ENCODE results near the gene F2. TPM values are rescaled to one million over a fixed set of nuclear protein-coding genes. Genes with fewer than 3 reads are reported as not detected.

Gene F2
- total RNA-seq, 2 donors from 2014 or later, result 0.17 TPM; not detected in 1

DNA sequence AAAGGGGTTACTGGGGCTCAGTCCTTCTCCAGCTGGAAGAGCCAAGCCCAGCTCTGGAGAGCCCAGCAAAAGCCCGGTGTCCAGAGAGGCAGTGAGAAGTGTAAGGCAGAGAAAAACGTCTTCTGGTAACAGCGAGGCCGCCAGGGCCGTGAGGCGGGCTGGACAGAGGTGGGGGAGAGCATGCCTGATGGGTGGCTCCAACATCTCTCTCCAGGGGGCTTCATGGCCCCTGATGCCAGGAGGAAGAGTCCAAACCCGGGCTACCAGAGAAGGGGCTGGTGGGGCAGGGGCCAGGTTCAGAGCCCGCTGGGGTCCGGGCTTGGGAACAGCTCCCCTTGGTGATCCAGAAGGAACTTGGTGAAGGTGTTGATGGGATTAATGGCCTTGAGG is 40.3 kb upstream of the F2 start:
- Mint-ChIP-seq H3K4me3 (no peak overlapping the region), H3K4me1 (ENCODE audit: low read depth in 2 of 2) (peaks cover 10 to 22% of the 10 kb centered on the region in 2 donors), H3K27ac (no peak overlapping the region), H3K36me3 (no peaks in the 10 kb centered on the region), H3K9me3 (no peaks in the 10 kb centered on the region), H3K27me3 (no peaks in the 10 kb centered on the region)
- ATAC-seq (no peak), DNase-seq (ENCODE audit: low spot score) (no peak)

DNA sequence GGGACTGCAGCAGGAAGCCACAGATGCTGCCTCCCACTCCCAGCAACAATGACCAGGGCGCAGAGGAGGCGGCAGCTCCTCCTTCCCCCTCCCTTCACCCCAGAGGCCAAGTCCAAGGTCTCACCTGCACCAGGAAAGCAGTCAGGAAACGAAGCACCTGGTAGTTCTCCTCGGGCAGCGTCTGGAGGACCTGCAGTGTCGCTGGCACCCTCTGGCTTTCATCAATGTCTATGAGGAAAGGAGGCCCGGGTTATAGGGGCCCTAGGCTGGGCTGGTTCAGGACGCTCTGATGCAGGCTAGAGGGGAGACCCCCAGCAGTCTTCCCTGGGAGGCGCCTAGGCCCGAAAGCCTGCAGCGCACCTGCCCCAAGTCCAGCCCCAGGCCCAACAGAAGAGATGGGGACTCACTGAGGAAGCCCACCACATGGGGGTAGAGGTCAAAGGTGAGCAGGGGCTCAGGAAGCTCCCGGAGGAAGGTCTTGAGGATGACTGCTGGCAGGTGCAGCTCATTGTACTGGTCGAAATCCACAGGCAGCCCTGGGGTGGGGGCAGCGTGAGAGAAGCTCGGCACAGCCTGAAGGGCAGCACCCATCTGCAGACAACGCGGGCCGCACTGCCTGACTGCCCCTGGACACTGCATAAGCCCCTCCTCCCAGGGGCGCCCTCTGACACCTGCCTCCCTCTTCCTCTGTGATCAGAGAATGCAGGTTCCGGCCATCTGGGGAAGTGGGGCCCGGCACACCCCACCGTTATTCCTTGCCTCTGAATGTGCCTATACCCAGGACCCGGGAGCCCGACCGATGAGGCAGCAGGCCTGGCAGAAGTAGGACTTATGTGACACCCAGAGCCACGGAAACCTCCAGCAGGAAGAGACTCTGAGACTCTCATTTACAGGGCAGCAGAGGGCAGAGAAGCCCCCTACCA is 39.5 kb upstream of the F2 start:
- Mint-ChIP-seq H3K36me3 (no peaks in the 10 kb centered on the region), H3K4me1 (ENCODE audit: low read depth in 2 of 2) (peaks cover 10 to 21% of the 10 kb centered on the region in 2 donors), H3K4me3 (no peak overlapping the region), H3K27me3 (no peaks in the 10 kb centered on the region), H3K27ac (no peak overlapping the region), H3K9me3 (no peaks in the 10 kb centered on the region)
- ATAC-seq, result no peak
- no peak for DNase-seq (ENCODE audit: low spot score)

DNA sequence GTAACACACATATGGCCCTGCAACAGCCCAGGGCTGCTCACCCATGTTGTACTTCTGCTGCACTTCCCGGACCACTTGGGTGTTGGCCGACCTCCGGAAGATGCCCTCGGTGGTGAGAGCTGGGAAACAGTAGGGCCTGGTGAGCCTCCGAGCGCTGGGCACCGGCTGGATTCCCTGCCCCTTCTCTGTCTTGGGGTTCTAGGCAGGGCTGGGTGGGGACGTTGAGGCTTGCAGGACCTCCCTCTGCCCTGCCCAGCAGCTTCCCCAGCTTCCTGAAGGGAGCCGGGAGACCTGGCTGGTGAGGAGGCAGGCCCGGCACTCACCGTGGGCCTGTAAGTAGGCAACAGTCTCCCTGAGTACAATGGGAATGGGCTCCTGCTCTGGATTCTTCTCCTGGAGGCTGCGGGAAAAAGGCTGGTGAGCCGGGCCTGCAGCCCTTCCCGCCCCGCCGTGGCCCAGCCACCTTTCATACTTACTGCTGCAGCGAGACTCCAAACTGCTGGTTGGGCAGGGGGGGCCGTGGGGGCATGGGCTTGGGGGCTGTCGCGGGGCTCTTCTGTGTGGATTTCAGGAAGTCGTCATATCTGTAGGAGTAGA is 38.8 kb upstream of the F2 start:
- ATAC-seq, result no peak
- no peak overlapping the region for H3K4me3 Mint-ChIP-seq
- H3K27me3 Mint-ChIP-seq, result no peaks in the 10 kb centered on the region

DNA sequence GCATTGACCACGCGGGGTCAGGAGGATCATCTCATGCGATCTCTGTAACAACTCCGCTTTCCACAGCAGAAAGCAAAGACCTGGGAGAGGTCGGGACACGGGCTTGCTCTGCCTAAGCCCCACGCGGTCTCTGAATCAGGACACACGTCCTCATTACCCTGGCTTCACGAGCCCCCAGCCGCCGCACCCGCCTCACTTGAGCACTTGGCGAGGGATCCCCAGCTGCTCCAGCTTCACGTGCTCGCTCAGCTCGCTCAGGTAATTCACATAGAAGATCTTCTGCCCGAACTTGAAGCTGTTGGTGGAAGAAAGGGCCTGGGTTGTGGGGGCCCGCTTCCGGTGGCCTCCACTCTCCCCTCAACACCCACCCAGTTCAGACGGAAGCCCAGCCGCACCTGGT is 38.2 kb upstream of the F2 start:
- Mint-ChIP-seq H3K9me3 (no peaks in the 10 kb centered on the region), H3K27me3 (no peaks in the 10 kb centered on the region), H3K36me3 (no peaks in the 10 kb centered on the region), H3K4me1 (ENCODE audit: low read depth in 2 of 2) (peaks cover 5 to 13% of the 10 kb centered on the region in 2 donors), H3K4me3 (no peak overlapping the region), H3K27ac (no peak overlapping the region)
- DNase-seq (ENCODE audit: low spot score), result no peak
- no peak for ATAC-seq

More for the DNA sequence above, 38.8 kb upstream of the F2 start:
- H3K27ac Mint-ChIP-seq, result no peak overlapping the region
- H3K9me3 Mint-ChIP-seq, result no peaks in the 10 kb centered on the region
- no peaks in the 10 kb centered on the region for H3K36me3 Mint-ChIP-seq
- DNase-seq (ENCODE audit: low spot score), result no peak
- peaks cover 5 to 16% of the 10 kb centered on the region in 2 donors for H3K4me1 Mint-ChIP-seq (ENCODE audit: low read depth in 2 of 2)

DNA sequence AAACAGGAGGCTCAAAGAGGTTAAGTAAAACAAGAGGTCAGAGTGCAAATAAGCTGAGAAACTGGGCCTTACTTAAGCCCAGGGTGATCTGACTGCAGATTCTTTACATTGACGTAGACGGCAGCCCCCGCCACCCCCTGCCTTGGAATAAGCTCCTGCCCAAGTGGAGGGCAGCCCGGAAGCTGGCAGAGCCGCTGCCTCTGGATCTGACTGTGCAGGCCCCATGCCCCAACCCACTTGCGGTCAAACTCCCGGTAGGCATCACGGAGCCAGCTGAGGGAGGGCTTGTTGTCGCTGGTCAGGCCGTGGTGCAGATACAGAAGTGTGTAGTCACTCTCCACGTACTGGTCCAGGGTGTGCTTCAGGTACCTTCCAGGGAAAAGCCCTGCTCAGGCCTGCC is 37.2 kb upstream of the F2 start:
- Mint-ChIP-seq H3K4me3 (no peak overlapping the region), H3K27me3 (no peaks in the 10 kb centered on the region), H3K27ac (no peak overlapping the region), H3K9me3 (no peaks in the 10 kb centered on the region), H3K4me1 (ENCODE audit: low read depth in 2 of 2) (peaks cover 3 to 8% of the 10 kb centered on the region in 2 donors), H3K36me3 (no peaks in the 10 kb centered on the region)
- no peak for ATAC-seq
- no peak for DNase-seq (ENCODE audit: low spot score)

DNA sequence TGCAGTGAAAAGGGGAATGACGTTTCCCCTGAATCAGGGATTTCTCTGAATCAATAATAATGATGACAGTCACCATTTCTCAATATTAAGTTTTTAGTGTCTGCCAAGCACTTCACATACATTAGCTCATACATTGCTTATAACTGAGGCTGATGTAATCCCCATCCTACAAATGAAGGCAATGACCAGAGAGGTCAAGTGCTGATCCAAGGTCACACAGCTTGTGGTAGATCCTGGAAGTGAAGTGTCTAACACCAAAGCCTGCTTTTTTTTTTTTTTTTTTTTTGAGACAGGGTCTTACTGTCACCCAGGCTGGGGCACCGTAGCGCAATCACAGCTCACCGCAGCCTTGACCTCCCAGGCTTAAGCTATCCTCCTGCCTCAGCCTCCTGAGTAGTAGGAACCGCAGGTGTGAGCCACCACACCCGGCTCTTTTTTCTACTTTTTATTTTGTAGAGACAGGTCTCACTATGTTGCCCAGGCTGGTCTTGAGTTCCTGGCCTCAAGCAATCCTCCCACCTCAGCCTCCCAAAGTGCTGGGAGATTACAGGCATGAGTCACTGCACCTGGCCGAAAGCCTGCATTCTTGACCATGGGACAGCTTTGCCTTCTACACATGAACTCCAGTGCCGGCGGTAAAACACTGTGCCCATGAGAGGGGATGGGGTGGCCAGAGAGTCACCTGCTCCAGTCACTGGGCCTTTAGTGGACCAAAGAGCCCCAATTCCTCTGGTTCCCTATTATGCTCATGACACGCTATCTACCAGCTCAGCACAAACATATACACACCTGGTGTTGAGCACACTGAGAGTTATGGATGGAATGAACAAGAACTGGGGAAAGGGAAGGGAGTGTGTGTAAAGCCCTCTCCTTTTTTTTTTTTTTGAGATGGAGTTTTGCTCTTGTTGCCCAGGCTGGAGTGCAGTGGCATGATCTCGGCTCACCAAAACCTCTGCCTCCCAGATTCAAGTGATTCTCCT is 36.0 kb upstream of the F2 start:
- Mint-ChIP-seq H3K4me3 (no peak overlapping the region), H3K36me3 (no peaks in the 10 kb centered on the region), H3K27me3 (no peaks in the 10 kb centered on the region), H3K4me1 (ENCODE audit: low read depth in 2 of 2) (peaks cover 0 to 5% of the 10 kb centered on the region in 2 donors), H3K9me3 (no peaks in the 10 kb centered on the region), H3K27ac (peak overlapping the region in 1 of 2 donors; percentile 12)
- ATAC-seq (no peak), DNase-seq (ENCODE audit: low spot score) (no peak)

DNA sequence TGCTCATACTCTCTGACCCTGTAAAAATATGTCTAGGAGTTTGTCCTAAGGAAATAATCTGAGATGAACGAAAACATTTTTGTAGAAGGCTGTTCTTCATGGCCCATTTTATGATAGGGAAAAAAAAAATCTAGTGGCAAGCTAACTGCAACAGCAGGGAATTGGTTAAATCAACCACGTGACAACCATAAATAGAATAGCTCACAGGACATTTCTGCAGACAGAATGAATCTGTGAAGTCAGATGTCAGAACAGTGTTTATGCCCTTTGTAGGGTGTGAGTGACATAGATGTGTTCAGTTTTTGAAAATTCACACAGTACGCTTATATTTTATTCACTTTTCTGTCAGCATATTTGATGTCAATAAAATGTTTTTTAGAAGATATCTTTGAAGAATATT is 34.6 kb upstream of the F2 start:
- Mint-ChIP-seq H3K36me3 (no peaks in the 10 kb centered on the region), H3K4me3 (no peak overlapping the region)
- DNase-seq (ENCODE audit: low spot score), result no peak

DNA sequence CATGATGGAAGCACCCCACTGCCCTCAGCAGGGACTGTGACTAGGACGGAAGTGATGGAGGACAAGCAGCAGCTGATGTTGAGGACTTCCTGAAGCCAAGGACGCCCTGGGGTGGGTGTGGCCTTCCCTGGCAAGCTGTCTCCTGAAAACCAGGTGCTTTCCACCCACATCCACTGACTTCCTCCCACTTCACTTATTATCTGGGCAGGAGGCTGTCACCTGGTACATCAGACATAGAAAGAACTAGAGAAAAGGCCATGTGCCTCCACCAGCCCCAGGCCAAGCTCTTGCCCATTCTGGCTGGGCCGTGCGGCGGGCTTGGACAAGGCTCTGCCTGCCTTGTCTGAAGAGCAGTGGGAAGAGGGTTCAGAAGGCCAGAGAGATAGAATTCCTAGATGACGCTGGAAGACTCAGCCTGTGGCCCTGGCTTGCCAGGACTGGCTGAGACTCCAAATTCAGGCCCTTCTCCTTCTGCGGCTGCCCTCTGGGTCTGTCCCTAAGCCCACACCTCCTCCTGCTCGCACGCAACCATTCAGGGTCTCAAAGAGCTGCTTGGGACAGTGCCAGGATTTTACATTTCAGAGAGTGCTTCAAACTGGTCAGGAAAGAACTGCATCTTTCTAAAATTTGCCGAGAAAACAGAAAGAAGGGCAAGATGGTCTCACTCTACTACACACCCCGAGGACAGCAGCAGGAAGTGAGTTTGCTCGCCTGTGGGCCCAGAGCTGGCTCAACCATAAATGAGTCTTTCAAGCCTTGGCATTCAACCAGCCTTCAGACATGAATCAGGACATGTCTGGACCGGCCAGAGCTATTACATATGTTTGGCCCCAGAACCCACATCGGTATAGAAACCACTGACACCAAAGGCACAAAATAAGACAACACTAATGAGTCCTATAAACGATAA is 31.9 kb upstream of the F2 start:
- Mint-ChIP-seq H3K4me3 (no peak overlapping the region), H3K36me3 (no peaks in the 10 kb centered on the region), H3K27ac (peak overlapping the region; percentile 10 to 27), H3K9me3 (no peaks in the 10 kb centered on the region), H3K27me3 (no peaks in the 10 kb centered on the region), H3K4me1 (ENCODE audit: low read depth in 2 of 2) (peaks cover 5 to 6% of the 10 kb centered on the region in 2 donors)
- DNase-seq (ENCODE audit: low spot score) (no peak), ATAC-seq (no peak)

More for the DNA sequence above, 34.6 kb upstream of the F2 start:
- Mint-ChIP-seq H3K27me3 (no peaks in the 10 kb centered on the region), H3K27ac (no peak overlapping the region), H3K4me1 (ENCODE audit: low read depth in 2 of 2) (peaks cover 0 to 6% of the 10 kb centered on the region in 2 donors), H3K9me3 (no peaks in the 10 kb centered on the region)
- ATAC-seq, result no peak

DNA sequence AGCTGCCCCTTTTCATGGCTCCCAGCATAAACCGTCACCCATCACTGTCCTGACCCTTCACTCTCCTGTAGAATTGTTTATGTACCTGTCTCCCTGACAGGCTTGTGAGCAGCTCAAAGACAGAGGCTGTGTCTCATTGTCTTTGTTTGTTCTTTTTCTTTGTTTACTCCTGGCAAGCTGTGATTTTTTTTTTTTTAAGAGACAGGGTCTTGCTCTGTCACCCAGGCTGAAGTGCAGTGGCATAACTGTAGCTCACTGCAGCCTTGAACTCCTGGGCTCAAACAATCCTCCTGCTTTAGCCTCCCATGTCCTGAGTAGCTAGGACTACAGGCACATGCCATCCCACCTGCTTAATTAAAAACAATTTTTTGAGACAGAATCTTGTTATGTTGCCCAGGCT is 28.3 kb upstream of the F2 start:
- Mint-ChIP-seq H3K27me3 (no peaks in the 10 kb centered on the region), H3K36me3 (no peaks in the 10 kb centered on the region), H3K9me3 (no peaks in the 10 kb centered on the region), H3K4me3 (no peak overlapping the region), H3K4me1 (ENCODE audit: low read depth in 2 of 2) (peaks cover 9 to 12% of the 10 kb centered on the region in 2 donors), H3K27ac (peak overlapping the region in 1 of 2 donors; percentile 30)
- DNase-seq (ENCODE audit: low spot score) (no peak), ATAC-seq (no peak)

DNA sequence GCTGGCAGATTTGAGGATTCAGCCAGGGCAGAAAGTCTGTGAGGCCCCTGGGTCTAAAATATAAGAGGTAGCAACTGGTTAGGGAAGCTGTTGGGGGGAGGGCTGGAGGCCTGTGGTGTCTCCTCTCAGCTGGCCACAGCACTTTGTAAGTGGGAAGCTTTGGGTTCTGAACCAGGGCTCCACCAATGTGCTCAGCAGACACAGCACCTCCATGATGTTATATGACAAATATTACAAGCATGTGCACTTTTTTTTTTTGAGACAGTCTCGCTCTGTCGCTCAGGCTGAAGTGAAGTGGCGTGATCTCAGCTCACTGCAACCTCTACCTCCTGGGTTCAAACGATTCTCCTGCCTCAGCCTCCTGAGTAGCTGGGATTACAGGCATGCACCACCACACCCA is 26.6 kb upstream of the F2 start:
- peaks cover 11 to 19% of the 10 kb centered on the region in 2 donors for H3K4me1 Mint-ChIP-seq (ENCODE audit: low read depth in 2 of 2)
- H3K4me3 Mint-ChIP-seq, result no peak overlapping the region
- no peak for ATAC-seq
- no peaks in the 10 kb centered on the region for H3K36me3 Mint-ChIP-seq
- no peak for DNase-seq (ENCODE audit: low spot score)
- no peaks in the 10 kb centered on the region for H3K27me3 Mint-ChIP-seq
- no peak overlapping the region for H3K27ac Mint-ChIP-seq
- H3K9me3 Mint-ChIP-seq, result no peaks in the 10 kb centered on the region

DNA sequence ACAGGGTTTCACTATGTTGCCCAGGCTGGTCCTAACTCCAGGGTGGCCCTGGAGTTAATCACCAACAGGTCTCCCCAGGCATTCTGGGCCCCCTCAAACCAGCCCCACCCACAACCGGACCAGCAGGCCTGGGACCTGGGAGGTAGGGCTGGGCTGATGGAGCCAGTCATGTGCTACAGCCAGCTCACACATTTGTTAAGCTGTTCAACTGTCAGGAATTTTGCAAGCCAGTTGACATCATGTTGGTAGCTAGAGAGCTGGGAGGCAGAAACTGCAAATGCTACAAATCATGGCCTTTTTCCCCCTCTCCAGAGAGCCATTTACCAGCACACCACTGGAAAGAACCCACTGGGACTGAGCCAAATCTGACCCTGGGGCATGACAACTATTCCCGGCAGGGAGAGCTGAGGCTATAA is 25.4 kb upstream of the F2 start:
- Mint-ChIP-seq H3K27ac (peak overlapping the region in 1 of 2 donors; percentile 80), H3K4me1 (ENCODE audit: low read depth in 2 of 2) (peaks cover 18 to 26% of the 10 kb centered on the region in 2 donors), H3K36me3 (no peaks in the 10 kb centered on the region), H3K9me3 (no peaks in the 10 kb centered on the region), H3K27me3 (no peaks in the 10 kb centered on the region), H3K4me3 (no peak overlapping the region)
- DNase-seq (ENCODE audit: low spot score), result no peak
- ATAC-seq, result no peak

DNA sequence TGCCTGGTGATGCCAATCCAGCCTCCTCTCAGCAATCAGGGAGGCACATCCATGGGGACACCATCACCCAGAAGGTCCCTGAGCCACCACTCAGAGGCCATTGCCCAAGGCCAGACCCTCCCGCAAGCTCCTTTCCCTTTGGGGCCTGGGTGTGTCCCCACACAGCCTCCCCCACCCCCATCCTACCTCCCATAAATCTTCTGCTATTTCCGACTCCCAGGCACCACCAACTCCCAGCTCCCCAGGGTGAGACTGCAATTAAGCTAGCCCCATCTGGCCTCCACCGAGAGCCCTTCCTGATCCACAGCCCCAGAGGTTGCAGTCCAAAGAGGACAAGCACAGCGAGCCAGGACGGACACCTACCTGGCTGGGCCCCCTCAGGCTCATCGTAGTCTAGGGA is 24.9 kb upstream of the F2 start:
- no peaks in the 10 kb centered on the region for H3K9me3 Mint-ChIP-seq
- H3K4me3 Mint-ChIP-seq, result no peak overlapping the region
- peaks cover 21 to 25% of the 10 kb centered on the region in 2 donors for H3K4me1 Mint-ChIP-seq (ENCODE audit: low read depth in 2 of 2)
- no peaks in the 10 kb centered on the region for H3K36me3 Mint-ChIP-seq
- DNase-seq (ENCODE audit: low spot score) (no peak), ATAC-seq (no peak)
- peak overlapping the region in 1 of 2 donors; percentile 80 for H3K27ac Mint-ChIP-seq
- no peaks in the 10 kb centered on the region for H3K27me3 Mint-ChIP-seq

DNA sequence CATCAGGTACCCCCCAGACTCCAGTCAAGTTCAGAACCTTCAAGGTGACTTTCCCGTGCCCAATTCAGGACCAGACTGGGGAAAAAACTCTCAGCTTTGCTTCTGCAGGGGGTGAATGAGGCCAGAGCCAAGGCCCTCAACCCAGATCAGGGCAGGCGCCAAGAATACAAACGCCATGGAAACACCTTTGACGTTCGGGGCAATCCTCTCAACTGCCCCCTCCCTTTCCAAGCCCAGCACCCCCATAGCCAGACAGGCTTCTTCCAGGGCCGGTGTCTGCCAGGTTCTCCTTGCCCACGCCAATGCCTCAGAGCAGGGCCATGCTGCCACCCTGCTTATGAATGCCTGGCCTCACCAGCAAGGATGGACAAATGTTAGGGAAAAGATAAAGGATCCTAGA is 24.4 kb upstream of the F2 start:
- no peak for DNase-seq (ENCODE audit: low spot score)
- Mint-ChIP-seq H3K4me1 (ENCODE audit: low read depth in 2 of 2) (peaks cover 23 to 26% of the 10 kb centered on the region in 2 donors), H3K27ac (peak overlapping the region in 1 of 2 donors; percentile 80), H3K4me3 (no peak overlapping the region), H3K27me3 (no peaks in the 10 kb centered on the region), H3K36me3 (no peaks in the 10 kb centered on the region), H3K9me3 (no peaks in the 10 kb centered on the region)
- ATAC-seq, result no peak
